ENCODE data around the gene DHCR7. TPM values are rescaled to one million over a fixed set of nuclear protein-coding genes. Genes with fewer than 3 reads are reported as not detected.
"Not testable (repeated sequence)": the region's sequence is repeated elsewhere in the genome, so short reads cannot be mapped to it uniquely, and the experiment has no call there.

Gene DHCR7
- total RNA-seq, 4 donors from 2014 or later: 8.3 to 32.0 (median 23.7) TPM

- no peaks in the 10 kb centered on the region for H3K9me3 ChIP-seq
- H3K27me3 ChIP-seq: no peaks in the 10 kb centered on the region
- no peak for DNase-seq
- H3K4me3 ChIP-seq (replicated peaks in 1 of 3): no peak overlapping the region
- H3K27ac ChIP-seq: no peak overlapping the region
- no peaks in the 10 kb centered on the region for H3K36me3 ChIP-seq
- 84 to 85% methylated on average over 4 of the region's 4 CpGs for WGBS, 2 donors
- TF ChIP-seq POLR2A (IDR thresholded peaks at IDR 0.05): no peak
- TF ChIP-seq CTCF (IDR thresholded peaks at IDR 0.05): no peak
- peaks cover 5 to 13% of the 10 kb centered on the region in 2 donors for H3K4me1 ChIP-seq
- intact Hi-C loops (cut with DNase I): no loop called here
Measured at GRCh38 chr11:71425860-71426259, 22.3 kb downstream of the DHCR7 start.

- H3K27ac ChIP-seq: no peak overlapping the region
- intact Hi-C loops (cut with DNase I): no loop called here
- WGBS, 2 donors: 85 to 96% methylated on average over 2 of the region's 2 CpGs
- H3K27me3 ChIP-seq: no peaks in the 10 kb centered on the region
- peaks cover 5 to 13% of the 10 kb centered on the region in 2 donors for H3K4me1 ChIP-seq
- no peaks in the 10 kb centered on the region for H3K9me3 ChIP-seq
- H3K36me3 ChIP-seq: no peaks in the 10 kb centered on the region
- TF ChIP-seq POLR2A (IDR thresholded peaks at IDR 0.05): no peak
- DNase-seq: no peak
- no peak overlapping the region for H3K4me3 ChIP-seq (replicated peaks in 1 of 3)
Measured at GRCh38 chr11:71425409-71425808, 22.8 kb downstream of the DHCR7 start.

GRCh38 chr11:71423181-71423790, 24.9 kb downstream of the DHCR7 start:
- Histone ChIP-seq H3K9me3 (no peaks in the 10 kb centered on the region), H3K36me3 (no peaks in the 10 kb centered on the region), H3K27me3 (no peaks in the 10 kb centered on the region), H3K27ac (no peak overlapping the region), H3K4me3 (replicated peaks in 1 of 3) (no peak overlapping the region), H3K4me1 (peaks cover 0 to under 1% of the 10 kb centered on the region in 2 donors)
- DNase-seq: no peak
- TF ChIP-seq CTCF (IDR thresholded peaks at IDR 0.05): no peak
- TF ChIP-seq POLR2A (IDR thresholded peaks at IDR 0.05): no peak
- intact Hi-C loops (cut with DNase I): no loop called here
- 75 to 80% methylated on average over 7 of the region's 7 CpGs for WGBS, 2 donors

- DNase-seq; H3K4me3 ChIP-seq (replicated peaks in 1 of 3); H3K36me3 ChIP-seq; H3K27ac ChIP-seq; H3K27me3 ChIP-seq; H3K4me1 ChIP-seq; H3K9me3 ChIP-seq; intact Hi-C loops (cut with DNase I): not testable (repeated sequence)
- 95 to 98% methylated on average over 3 of the region's 3 CpGs for WGBS, 2 donors
Measured at GRCh38 chr11:71422318-71422717, 25.9 kb downstream of the DHCR7 start.

GRCh38 chr11:71421392-71421950, 26.7 kb downstream of the DHCR7 start:
- no peak for DNase-seq
- Histone ChIP-seq H3K4me3 (replicated peaks in 1 of 3) (no peak overlapping the region), H3K36me3 (no peaks in the 10 kb centered on the region), H3K27me3 (no peaks in the 10 kb centered on the region), H3K4me1 (no peaks in the 10 kb centered on the region), H3K27ac (no peak overlapping the region), H3K9me3 (no peaks in the 10 kb centered on the region)
- 81 to 82% methylated on average over 12 of the region's 12 CpGs for WGBS, 2 donors
- no peak for TF ChIP-seq CTCF (IDR thresholded peaks at IDR 0.05)
- TF ChIP-seq POLR2A (IDR thresholded peaks at IDR 0.05): no peak
- intact Hi-C loops (cut with DNase I): no loop called here

GRCh38 chr11:71420455-71421241, 27.5 kb downstream of the DHCR7 start:
- no peak overlapping the region for H3K4me3 ChIP-seq (replicated peaks in 1 of 3)
- H3K4me1 ChIP-seq: no peaks in the 10 kb centered on the region
- intact Hi-C loops (cut with DNase I): no loop called here
- H3K27me3 ChIP-seq: no peaks in the 10 kb centered on the region
- 80 to 81% methylated on average over 16 of the region's 16 CpGs for WGBS, 2 donors
- no peak overlapping the region for H3K27ac ChIP-seq
- no peaks in the 10 kb centered on the region for H3K9me3 ChIP-seq
- TF ChIP-seq POLR2A (IDR thresholded peaks at IDR 0.05) (no peak), CTCF (IDR thresholded peaks at IDR 0.05) (peak in 5 of 6 experiments; percentile 11 to 52 (median 39))
- H3K36me3 ChIP-seq: no peaks in the 10 kb centered on the region
- peak; percentile 22 to 32 for DNase-seq
